Muscle of back (tissue), 11 donors: Measurements from ENCODE around the gene CCND1. TPM values are rescaled to one million over a fixed set of nuclear protein-coding genes. Genes with fewer than 3 reads are reported as not detected.
"Not testable (repeated sequence)": the region's sequence is repeated elsewhere in the genome, so short reads cannot be mapped to it uniquely, and the experiment has no call there.

ENCODE experiments used
- DNase-seq, 3 donors: peaks; one replicate each; pipeline versions ENCODE4 v3.0.0 to v3.0.0-alpha.2; 2013
- polyA plus RNA-seq, 10 donors: library from polyadenylated mRNA; unstranded; fragments of 120-200 nt; gene quantifications; one replicate each; pipeline ENCODE4 v1.2.1, GENCODE V29; 2013; ENCODE audit not compliant: insufficient read length in 10 of 10

CCND1 gene
- polyA plus RNA-seq, 10 donors, result 54.2 to 114 (median 70.4) TPM

DNA sequence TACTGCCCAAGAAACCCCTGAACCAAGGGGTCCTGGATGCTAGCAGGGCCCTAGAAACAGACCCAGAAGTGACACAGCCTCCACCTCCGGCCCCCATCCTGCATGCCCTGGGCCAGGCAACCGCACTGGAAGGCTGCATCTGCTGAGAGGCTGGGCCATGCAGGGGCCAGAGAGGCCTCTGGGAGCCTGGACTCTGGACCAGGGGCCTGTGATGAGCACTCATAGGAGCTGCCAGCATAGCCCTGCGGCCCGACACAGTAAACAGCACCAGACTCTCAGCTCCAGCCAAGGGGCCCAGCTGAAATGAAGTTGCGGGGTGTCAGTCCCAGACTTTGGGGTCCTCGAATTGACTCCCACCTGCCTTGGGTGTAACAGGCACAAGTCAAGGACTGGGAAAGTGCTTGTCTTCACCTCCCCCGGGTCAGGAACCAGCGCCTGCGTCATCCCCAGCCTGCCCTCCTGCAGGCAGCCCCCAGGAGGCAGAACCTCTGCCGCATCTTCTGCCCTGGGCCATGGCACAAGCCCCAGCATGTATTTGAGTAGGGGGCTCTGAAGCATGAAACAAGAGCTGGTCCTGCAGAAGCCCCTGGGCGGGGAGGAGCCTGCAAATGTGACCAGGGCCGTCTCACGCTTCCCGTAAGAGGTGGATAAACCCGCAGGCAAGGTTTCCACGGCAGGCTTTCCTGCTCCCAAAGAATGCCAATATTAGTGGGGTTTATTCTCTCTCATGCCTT, 25.2 kb upstream of the CCND1 start:
- no peak for DNase-seq

- no peak for DNase-seq
Observed at GRCh38 chr11:69617220-69617619, 23.7 kb upstream of the CCND1 start.

DNA sequence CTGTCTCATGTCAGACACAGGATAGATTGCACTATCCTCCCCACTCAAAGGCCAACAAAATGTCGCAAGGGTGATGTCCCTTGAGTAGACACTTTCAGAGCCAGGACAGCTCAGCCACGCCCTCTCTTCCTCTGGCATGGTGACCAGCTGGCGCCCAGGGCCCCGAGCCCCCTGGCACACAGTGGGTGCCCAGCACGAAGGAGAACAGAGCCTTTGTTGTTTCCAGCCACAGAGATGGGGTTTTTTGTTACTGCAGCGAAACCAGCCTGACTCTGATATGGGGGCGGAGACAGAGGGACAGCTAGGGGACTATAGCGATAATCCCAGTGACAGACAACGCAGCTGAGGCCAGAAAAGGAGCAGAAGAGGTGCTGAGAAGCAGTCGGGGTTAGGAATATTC, 23.3 kb upstream of the CCND1 start:
- DNase-seq, result no peak

DNA sequence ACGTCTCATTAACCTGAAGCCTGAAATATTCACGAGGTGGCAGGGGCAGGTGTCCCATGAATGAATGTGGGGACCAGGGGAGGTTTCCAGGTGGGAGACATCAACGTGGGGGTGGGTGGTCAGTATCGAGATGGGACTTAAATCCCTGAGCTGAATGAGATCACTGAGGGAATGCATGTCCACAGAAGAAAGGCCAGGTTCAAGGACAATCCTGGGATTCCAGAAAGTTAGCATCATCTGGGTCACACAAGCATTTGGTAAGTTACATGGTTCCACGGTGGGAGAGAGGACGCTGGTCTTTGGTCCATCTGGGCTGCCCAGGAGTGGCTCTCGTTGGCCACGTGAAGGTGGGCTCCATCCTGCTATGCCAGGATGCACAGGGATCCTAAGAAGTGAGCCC, 22.7 kb upstream of the CCND1 start:
- DNase-seq, result no peak

GRCh38 chr11:69620683-69621290, 20.2 kb upstream of the CCND1 start:
- no peak for DNase-seq

DNA sequence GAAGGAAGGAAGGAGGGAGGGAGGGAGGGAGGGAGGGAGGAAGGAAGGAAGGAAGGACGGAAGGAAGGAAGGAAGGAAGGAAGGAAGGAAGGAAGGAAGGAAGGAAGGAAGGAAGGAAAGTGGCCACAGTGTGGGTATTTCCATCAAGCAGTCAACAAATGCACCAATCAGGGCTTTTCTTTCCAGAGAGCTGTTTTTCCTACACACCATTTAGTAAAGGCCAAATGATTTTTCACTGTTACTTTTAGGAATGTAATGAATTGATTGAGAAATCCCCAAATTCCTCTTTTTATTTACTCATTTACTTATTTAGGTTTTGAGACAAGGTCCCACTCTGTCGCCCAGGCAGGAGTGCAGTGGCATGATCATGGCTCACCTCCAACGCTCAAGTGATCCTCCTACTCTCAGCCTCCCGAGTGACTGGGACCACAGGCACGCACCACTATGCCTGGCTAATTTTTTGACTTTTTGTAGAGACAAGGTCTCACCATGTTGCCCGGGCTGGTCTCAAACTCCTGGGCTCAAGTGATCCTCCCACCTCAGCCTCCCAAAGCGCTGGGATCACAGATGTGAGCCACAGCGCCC, 18.8 kb upstream of the CCND1 start:
- DNase-seq, result not testable (repeated sequence)

DNA sequence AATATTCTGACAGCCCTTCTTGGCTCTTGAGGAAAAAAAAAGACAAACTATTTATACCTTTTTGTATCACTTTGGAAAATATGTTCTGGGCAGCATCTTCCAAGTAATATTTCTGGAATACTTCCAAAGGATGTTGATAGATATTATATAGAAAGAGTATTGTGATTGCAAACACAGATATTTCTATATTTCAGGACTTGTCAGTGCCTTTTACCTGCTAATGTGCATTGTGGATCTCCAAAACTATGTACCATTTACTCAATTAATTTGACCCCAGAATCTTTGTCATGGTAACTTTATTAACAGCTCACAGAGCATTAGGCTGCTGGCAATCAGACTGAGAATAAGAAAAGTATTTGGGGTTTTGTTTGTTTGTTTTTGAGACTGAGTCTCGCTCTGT, 16.7 kb upstream of the CCND1 start:
- DNase-seq, result no peak

- no peak for DNase-seq
Observed at GRCh38 chr11:69625476-69625875, 15.5 kb upstream of the CCND1 start.

- DNase-seq, result no peak
Observed at GRCh38 chr11:69627551-69627950, 13.4 kb upstream of the CCND1 start.

DNA sequence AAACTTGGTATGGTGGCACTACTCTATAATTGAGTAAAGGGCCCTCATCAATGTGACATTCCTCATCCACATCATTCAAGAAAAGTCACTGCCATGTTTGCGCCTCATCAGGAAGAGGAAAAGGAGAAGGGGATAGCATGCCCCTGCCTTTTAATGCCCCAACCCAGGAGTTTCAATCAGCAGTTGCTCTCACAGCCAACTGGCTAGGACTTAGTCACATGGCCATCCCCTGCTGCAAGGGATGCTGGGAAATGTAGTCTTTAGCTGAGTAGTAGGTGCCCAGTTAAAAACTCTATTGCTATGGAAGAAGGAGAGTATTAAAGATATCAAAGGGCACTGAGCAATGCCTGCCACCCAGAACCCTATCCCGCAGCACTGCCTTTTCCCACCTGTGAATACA, 10.9 kb upstream of the CCND1 start:
- no peak for DNase-seq

GRCh38 chr11:69630424-69630823, 10.5 kb upstream of the CCND1 start:
- no peak for DNase-seq

GRCh38 chr11:69632900-69633299, 8.1 kb upstream of the CCND1 start:
- DNase-seq, result no peak

- no peak for DNase-seq
Observed at GRCh38 chr11:69634069-69634468, 6.9 kb upstream of the CCND1 start.

- DNase-seq, result no peak
Observed at GRCh38 chr11:69634590-69634989, 6.4 kb upstream of the CCND1 start.

DNA sequence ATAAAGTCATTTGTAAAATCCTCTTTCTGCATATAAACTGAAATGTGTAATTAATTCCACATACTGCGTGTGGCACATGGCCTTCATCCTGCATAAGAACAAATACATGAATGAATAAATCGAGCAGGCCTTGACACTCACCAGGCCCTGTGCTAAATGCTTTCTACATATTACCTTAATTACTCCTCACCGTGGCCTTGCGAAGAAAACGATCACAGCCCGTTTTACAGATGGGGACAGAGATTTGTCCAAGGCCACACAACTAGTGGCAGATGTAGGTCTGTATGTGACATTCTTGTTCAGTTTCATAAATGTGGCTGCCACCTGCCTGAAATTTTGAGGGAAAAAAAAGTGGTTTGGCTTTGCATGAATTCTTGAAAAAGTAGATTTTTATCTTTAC, 5.8 kb upstream of the CCND1 start:
- DNase-seq, result no peak

DNA sequence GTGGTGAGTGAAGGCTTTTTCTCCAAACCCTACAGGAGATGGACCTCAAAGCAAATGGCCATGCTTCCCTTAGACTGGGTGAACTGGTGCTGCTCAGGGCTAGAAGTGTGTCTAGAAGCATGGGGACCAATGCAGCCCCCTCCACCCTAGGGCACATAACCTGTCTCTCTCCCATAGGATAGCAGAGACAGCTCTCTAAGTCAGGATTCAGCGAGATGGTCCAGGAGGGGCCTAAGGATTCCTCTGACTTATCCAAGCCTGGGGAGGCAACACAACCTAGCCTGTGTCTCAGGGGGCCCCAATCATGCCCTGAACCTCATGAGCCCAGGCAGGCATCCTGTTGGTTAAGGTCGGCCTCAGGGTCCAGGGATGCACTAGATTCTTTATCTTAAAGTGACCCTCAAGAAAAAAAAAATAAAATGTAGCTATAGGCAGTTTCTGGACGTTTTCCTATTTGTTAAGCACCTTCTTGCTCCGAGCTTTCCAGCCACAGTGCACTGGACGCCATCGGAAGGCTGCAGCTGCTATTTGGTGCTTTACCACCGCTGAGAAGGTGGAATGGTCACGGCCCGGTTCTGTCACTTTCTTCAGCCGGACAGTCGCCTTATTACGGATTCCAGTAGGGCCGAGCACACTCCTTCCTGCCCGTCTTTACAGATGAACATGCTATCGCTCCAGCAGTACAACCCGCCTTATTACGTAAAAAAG, 5.0 kb upstream of the CCND1 start:
- no peak for DNase-seq

- peak; percentile 82 to 93 (median 85) for DNase-seq
Observed at GRCh38 chr11:69636512-69637197, 4.3 kb upstream of the CCND1 start.

DNA sequence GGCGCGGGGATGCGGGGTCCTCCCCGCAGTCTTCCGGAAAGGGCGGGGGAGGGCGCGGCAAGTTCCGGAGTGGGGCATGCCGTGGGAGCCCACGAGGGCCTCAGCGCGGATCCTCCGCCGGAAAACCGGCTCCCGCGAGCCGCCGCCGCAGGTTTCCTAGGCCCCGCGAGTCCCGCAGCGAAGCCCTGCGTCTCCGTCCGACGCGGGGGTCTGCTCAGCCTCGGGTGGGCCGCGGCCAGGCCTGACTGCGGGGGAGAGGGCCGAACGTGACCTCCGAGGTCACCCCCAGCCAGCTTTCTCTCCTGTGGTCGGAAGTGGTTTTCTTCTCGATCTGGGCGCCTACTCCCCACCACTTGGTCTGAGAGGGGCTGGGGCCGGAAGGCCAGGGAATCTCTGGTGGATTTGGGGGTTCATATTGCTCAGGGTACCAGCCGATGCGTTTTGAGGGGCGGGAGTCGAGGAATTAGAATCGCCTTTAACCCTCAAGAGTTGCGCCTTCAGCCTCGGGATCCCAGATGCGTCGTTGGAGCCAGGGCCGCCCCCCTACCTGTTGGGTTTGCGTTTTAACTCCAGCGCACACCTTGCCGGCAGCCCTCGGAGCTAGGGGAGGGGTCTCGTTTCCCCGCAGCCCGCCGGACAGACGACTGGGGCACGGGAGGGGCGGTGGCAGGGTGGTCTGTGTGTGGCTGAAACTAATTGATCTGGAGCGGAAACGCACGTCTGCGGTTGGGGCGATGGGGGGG, 3.6 kb upstream of the CCND1 start:
- no peak for DNase-seq

DNA sequence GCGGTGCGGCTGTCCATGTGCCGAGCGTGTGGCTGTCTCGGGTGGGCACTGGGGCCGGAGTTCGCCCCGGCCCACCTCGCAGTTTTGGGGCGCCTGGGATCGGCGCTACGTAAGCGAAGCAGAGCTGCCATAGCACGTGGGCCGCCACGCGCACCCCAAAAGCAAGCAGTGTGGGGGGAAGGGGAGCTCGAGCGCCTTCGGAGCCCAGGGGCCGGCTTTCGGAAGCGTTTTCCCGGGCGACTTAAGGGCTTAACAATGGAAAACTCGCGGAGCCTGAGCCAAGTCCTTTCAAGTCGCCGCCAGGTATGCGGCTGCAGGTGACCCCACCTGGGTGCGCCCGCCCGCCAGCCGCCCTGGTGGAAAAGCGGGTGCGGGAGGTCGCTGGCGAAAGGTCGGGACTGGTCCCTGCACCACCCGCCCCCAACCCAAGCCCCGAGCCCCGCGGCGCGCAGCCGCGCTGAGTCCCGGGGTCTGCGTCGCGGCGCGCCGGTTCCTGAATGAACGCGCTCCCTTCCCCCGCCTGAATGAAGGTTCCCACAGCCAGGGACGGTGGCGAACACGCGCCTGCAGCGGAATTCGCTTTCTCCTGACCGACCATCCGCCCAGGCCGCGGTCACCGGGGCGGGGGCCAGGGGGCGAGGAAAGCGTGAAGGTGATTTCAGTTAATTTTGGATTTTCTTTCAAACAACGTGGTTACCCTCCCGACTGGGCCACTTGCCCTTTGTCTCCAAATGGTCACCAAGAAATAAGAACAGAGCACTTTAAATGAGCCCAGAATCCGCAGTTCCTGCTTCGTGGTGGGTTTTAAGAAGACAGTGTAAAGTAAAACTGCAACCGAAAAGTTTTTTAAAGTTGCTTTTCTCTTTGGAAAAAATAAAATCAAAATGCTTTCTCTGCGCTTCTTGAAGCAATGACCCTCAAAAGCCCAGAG, 2.8 kb upstream of the CCND1 start:
- DNase-seq, result peak; percentile 45 to 87 (median 66)
